GDM1 (cell line): Measurements from ENCODE around the gene HAGHL.
A peak's percentile ranks its signal among the peaks of the same experiment; 100 is the strongest.
"Not testable (repeated sequence)": the region's sequence is repeated elsewhere in the genome, so short reads cannot be mapped to it uniquely, and the experiment has no call there.

Experiments used
- DNase-seq: peaks from one replicate; lab custom pipeline; 2025; lab: John Stamatoyannopoulos, UW

Gene HAGHL

GRCh38 chr16:707062-707538 is 19.8 kb upstream of the HAGHL start:
- no peak for DNase-seq

GRCh38 chr16:708019-708418 is 18.9 kb upstream of the HAGHL start:
- DNase-seq, result no peak

- DNase-seq, result no peak
These were observed 17.9 kb upstream of the HAGHL start for GRCh38 chr16:708959-709358.

- no peak for DNase-seq
These were observed 17.1 kb upstream of the HAGHL start for GRCh38 chr16:709566-710499.

GRCh38 chr16:710500-711075 is 16.3 kb upstream of the HAGHL start:
- no peak for DNase-seq

GRCh38 chr16:711084-711483 is 15.8 kb upstream of the HAGHL start:
- no peak for DNase-seq

GRCh38 chr16:711548-712320 is 15.2 kb upstream of the HAGHL start:
- peak; percentile 54 for DNase-seq

GRCh38 chr16:712740-713250 is 14.1 kb upstream of the HAGHL start:
- not testable (repeated sequence) for DNase-seq

- no peak for DNase-seq
These were observed 12.8 kb upstream of the HAGHL start for GRCh38 chr16:714079-714478.

- peak; percentile 77 for DNase-seq
These were observed 12.1 kb upstream of the HAGHL start, which contains the start of gene METRN for GRCh38 chr16:714558-715476. Gene METRN (plus strand): TSS chr16:715118. CDS start chr16:715290, 172 bp downstream.

- no peak for DNase-seq
These were observed 11.3 kb upstream of the HAGHL start for GRCh38 chr16:715477-716199.

GRCh38 chr16:716200-716568 is 10.7 kb upstream of the HAGHL start:
- DNase-seq, result no peak

GRCh38 chr16:716768-717325 is 10.1 kb upstream of the HAGHL start:
- no peak for DNase-seq

- DNase-seq, result no peak
These were observed 9.3 kb upstream of the HAGHL start for GRCh38 chr16:717450-718245.

- no peak for DNase-seq
These were observed 8.5 kb upstream of the HAGHL start for GRCh38 chr16:718389-718788.

GRCh38 chr16:718922-719321 is 8.0 kb upstream of the HAGHL start:
- no peak for DNase-seq

GRCh38 chr16:719815-720446 is 7.0 kb upstream of the HAGHL start:
- DNase-seq, result no peak

GRCh38 chr16:720447-720989 is 6.4 kb upstream of the HAGHL start:
- DNase-seq, result no peak
